Measurements from ENCODE around the gene CDHR2.

Gene CDHR2

DNA sequence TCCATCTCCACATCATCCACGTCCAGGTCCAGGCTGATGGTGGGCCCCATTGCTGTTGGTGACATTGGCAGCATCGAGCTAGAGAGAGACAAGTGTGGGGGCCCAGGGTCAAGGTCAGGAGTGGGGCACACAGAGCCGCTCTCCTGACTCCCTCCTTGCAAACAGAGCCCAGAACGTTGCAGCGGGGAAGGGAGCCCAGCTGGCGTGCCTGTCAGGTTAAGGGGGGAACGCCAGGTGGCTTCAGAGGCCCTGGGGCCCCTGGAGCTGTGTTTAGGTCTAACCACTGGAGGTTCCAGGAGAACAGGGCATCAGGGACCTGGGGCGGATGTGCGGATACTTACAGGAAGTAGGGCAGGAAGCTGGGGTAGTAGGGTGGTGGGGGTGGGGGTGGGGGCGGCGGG, 19.4 kb upstream of the CDHR2 start:
- peak; percentile 56 for DNase-seq (ENCODE audit: low read depth)

DNA sequence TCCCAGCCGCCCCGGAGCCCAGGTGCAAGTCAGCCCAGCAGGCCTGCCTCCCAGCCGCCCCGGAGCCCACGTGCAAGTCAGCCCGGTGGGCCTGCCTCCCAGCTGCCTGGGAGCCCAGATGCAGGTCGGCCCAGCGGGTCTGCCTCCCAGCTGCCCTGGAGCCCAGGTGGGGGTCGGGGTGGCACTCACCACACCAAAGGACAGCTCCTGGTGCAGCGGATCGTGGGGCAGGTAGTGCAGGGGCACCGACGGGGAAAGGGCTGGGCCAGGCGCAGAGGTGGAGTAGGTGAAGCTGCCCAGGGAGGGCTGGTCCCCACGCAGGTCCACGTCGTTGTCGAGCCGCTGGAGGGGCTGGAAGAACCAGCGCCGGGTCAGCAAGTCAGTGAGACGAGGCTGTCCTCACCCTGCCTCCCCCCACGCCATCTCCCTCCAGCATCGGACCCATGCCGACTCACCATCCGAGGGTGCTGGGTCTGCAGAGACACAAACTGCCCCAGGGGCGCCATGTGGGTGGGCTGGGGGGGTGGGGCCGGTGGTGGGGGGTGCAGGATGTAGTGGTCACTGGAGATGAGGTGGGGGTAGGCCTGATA, 18.7 kb upstream of the CDHR2 start:
- DNase-seq (ENCODE audit: low read depth): no peak

DNA sequence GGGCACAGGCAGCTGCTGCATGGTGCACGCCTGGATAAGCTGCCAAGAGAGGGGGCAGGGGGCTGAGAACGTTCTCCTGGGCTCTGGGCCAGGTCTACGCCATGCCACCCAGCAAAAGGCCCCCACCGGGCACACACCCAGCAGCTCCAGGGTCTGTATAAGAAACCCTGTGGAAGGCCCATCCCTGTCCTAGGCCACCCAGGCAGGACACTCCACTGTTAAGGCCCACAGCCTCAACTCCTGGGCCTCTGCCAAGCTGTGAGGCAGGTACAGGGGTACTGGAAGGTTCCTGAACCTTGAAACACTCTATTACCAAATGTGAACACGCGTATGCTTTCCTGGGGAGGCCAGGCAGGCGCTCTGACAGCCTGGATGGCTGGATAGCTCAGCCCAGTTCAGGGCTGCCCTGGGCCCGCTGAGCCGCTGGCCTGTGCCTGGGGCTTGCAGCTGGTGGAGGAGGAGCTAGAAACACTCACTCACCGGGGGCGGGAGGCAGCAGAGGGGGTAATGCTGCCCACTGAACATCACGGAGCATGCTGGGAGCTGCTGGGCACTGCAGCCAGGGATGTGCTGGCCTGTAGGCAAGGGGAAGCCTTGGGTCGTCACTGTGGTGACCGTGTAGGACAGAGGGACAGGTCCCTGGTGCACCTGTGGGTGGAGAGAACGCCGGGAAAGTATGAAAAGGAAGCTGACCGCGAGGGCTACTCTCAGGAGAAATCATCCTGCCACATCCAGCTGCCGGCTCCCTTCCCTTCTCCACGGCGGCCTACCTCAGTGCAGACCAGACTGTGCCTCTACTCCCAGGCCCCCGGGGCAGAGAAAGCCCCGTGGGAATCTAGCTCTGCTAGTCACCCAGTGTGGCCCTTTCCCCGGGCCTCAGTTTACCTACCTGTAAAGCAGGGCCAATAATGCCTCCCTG, 17.9 kb upstream of the CDHR2 start:
- no peak for DNase-seq (ENCODE audit: low read depth)

DNA sequence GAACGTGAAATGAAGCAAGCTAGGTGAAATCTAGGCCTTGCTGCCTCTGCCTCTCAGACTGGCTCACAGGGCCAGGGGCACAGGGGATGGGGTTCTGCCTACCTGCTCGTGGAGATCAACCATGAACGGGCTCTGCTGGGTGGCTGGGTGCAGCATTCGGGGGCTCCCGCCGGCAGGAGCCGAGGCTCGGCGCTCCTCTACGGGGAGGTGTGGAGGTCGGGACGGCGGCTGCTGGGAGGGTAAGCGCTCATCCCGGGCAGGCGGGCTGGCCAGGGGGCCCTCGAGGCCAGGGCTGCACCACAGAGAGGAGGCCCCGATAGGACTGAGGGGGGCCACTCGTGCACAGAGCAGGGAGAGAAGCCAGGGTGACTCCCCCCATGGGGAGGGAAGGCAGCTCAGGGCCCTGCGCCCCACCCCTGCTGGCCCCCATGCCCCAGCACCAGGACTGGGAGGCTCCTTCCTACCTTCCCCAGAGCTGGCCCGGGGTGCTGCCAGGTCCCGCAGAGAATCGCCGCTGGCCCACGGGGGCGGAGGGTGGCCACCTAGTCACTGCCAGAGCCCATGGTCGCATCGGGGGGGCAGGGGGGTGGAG, 17.1 kb upstream of the CDHR2 start:
- DNase-seq (ENCODE audit: low read depth): no peak

DNA sequence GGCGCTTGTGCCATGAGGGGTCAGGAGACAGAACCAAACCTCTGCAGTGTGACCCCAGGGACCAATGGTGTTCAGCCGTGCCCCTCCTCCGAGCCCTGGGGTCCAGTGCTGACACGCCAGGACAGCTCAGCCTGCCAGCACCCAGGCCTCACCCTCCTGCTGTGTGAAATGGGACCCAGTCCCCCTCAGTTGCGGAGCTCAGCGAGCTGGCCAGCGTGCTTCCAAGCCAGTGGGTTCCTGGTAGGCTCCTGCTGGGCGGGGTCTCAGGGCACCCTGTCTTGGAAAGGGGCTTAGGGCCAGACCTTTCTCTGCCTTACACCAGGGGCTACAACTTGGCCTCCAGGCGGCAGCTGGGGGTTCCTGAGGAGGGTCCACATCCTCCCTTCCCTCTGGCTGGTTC, 16.3 kb upstream of the CDHR2 start:
- no peak for DNase-seq (ENCODE audit: low read depth)

DNA sequence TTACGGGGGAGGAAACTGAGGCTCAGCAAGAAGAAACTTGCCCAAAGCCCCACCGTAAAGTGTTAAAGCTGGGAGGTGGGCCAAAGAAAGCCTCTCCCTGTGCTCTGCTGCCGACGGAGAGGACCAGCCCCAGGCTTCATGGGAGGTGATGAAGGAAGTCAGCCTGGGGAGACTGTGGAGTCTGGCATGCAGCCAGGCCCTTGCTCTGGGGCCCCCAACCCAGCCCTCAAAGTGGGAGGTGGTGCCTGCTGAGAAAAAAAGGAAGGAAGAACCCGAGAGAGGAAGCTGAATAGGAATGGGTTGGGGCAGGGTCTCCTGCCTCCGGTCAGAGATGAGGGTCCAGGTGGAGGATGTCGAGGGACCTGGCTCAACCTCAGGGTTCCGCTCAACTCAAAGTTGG, 15.8 kb upstream of the CDHR2 start:
- no peak for DNase-seq (ENCODE audit: low read depth)

DNA sequence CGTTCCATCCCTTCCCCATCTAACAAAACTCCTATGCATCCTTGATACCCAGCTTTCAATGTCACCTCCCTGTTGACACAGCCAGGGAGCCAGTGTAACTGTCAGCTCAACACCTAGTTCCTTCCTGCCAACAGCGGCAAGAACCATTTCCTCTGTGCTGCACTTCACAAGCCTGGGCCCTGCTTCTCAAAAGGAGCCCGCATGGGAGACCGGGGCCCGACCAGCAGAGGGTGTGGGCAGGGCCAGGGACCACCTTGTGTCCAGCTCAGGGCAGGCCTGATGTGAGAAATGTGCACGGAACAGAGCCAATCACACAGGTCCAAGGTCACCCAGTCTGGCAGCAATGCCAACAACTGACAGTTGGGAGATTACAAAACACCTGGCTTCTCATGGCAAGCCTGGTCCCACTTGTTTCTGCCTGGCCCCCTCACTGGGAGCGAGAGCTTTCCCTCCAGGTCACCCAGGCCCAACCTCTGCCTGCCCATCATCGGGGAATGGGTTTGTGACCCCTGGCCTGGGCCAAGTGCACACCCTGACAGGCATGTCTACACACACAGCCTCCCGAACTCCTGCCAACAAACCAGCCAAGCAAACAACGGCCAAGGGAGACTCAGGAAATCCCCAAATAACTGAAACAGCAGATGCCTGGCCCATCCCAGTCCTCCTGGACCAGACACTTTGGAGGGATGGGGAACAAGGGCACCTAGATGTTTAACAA, 15.1 kb upstream of the CDHR2 start:
- peak; percentile 46 for DNase-seq (ENCODE audit: low read depth)

DNA sequence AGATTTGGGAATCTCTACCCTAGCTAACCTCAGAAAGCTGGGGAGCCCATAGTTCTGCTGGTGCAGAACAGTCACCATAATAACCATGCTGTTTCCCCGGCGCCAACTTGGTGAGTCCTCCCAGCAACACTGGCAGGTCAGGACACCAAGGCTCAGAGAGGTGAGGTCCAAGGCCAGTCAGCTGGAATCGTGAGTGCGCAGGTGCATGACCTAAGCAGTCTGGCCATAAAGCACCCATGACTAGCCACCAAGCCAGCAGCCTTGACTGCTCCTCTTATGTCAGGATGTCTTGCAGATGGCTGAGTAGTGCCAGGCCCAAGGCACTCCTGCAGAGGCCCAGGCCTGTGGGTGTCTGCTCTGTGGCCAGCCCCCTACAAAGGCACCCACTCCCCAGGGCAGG, 14.5 kb upstream of the CDHR2 start:
- no peak for DNase-seq (ENCODE audit: low read depth)

DNA sequence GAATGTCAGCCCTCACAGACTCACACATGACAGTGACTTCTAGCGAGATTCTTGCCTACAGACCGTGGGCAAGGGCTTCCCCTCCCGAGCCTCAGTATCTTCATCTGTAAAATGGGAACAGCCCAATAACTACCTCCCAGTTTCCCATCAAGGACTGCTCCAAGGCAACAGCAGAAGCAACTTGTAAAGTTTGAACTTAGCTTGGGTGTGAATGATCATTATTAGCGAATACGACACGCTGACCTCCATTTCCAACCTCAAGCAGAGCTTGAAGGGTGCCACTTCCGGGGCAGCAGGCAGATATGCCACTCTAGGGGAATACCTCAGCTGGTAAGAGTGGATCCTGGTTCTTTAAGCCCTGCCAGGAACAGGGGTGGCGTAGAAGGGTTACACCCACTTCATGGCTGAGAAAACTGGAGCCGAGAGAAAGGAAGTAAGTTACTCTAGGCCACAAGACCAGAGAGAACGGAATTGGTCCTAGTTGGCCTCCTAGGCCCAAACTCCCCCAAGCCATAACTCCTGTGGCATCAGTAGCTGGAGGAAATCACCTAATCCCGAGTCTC, 14.0 kb upstream of the CDHR2 start:
- no peak for DNase-seq (ENCODE audit: low read depth)

DNA sequence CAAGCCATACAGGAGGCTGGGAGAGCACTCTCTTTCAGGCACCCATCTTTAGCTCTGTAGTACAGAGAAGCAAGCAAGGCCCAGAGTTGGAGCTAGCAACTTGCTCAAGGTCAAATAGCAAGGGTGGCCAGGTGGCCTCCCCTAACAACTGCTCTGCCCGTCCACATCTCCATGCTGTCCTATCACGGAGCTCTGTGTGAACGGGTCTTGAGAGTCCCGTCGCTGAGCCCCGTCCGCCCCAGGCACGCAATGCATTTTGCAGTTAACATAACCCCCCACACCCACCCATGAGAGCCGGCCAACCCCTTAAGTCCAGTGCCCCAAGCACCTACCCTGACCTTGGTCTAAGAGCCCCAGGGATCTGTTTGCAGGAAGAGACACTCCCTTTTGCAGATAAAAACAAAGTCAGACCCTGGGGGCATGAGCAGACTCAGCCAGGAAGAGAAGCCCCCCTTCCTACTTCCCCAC, 13.4 kb upstream of the CDHR2 start:
- DNase-seq (ENCODE audit: low read depth): no peak

DNA sequence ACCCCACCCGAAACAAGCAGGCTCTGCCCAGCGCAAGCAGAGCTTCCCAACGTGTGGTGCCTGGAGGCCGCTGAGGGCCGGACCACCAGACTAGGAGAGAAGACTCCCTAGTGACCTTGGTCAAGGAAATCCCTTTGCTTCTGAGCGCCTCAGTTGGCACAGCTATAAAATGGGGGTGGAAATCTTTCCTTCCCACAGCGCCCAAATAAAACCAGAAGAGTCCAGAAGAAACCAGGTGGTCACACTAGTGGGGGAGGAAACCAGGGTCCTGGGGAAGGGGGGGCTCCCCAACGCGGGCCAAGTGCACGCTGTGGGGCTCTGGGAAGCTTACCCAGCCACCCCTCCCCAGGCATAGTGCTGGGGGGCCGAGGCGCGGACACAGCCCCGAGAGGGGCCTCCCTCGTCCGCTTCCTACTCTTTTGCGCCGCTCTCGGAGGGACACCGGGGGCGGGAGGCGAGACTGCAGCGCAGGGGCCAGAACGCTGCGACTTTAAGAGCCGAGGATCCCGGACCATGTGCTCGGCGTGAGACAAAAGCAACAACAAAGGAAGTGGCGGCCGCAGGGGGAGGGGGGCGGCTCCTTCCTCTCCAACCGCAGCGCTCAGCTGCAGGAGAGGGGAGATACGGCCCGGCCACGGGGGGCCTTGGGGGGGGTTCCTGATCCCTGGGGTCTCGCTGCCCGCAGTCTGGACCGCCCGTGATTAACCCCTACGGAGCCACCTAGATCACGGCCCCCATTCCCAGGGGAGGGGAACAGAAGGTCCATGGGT, 12.8 kb upstream of the CDHR2 start:
- DNase-seq (ENCODE audit: low read depth): peak; percentile 81

DNA sequence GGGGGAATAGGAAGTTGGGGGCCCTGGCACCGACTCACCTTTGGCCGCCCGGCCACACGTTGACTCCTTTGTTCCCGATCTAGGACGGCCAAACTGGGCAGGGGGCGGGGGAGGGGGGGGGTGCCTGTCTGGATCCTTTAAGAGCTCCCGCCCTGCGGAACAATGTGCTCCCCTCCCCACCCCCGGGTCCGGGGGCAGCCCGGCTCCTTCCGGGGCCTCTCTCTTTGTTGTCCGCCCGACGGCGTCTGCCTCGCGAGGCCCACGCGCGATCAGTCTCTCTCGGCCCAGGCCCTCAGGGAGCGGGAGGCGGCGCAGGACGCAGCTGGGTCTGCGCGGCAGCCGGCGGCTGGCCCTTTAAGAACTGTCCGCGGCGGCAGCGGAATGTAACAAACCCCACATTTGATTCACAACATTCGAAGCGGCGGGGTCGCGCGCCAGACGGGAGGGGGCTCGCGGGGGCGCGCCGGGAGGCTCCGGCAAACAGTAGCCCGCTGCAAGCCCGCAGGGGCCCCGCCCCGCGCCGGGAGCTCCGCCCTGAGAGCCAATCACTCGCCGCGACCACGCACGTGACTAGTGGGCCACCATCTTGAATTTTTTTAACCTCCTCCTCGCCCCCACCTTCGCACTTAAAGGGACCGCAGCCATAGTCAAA, 12.1 kb upstream of the CDHR2 start, which contains the start of gene RNF44:
RNF44 (minus strand) TSS at position 501 of the 652 bp plus-strand sequence. CDS start 4,930 bp downstream, outside the sequence.
- DNase-seq (ENCODE audit: low read depth): peak; percentile 98

DNA sequence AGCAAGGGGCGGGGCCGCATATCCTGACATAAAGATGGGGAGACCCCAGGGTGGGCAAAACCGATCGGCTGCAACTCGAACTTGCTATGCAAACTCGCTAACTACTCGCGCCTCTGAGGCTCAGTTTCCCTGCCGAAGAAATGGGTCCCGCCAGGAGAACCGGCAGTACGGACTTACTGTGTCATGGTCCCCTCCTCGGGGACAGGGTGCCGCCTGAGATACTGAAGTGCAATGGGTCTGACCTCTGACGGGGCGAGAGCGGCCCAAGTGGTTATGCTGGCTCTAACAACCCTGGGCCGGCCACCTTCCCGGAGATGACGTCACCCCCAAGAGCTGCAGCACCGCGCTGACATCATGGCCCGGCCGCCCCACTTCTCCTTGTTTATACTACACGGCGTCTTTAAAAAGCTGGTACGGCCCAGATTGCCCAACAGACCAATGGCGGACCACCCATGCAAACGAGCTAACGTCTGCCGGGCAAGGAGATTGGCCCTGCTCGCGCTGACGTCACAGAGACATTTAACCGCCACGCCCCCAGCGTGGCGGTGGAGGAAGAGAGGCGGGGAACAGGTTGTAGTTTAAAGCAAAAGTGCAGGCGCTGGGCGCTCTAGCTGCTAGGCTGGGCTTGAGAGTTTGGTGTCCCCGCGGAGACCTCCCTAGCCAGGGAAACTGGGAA, 11.4 kb upstream of the CDHR2 start:
- DNase-seq (ENCODE audit: low read depth): peak; percentile 94

DNA sequence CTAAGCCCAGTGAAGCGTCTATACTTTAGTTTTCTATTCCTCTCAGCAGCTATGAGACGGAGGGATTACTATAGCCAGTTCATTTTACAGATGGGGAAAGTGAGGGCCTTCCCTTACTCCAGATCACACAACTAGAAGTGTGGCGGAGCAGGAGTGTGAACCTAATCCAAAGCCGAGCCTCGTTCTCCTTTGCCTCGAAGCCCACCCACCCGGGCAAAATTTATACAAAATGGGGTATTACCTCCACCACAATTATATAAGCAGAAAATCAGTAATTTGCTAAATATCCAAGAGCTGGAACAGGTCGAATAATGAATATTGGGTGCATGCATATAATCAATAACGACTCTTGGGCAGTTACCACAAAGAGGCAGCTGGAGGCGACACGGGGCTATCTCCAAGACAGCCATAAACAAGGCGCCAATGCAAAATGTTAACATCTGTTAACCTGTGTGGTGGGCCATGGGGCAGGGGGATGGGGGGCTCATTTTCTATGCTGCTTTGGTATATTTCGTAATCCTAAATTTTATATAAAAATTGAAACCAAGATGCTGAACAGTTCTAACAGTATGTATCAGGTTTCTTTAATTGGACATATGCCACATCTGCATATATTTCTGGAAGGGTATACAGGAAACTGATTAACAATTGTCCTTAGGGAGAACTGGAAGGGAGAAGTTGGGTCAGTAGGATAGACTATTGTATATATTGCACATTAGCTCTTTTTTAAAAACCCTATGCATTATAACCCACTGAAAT, 10.7 kb upstream of the CDHR2 start:
- DNase-seq (ENCODE audit: low read depth): no peak

DNA sequence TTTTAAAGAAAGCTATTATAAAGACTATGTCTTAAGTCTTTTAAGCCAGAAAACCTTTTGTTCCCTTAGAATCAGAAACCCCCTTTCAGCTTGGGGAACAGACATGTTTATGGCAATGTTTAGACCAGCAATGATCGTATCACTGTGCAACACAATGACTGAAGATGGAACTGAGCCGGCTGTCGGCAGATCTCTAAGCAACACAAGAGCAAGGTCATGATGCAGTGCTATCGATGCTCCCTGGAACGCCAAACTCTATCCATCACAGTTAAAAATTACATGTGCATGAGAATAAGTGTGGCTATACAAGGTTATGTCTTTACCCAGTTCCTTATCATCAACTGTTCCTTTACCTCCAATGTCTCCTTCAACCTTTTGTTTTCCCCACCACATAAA, 10.2 kb upstream of the CDHR2 start:
- DNase-seq (ENCODE audit: low read depth): no peak

DNA sequence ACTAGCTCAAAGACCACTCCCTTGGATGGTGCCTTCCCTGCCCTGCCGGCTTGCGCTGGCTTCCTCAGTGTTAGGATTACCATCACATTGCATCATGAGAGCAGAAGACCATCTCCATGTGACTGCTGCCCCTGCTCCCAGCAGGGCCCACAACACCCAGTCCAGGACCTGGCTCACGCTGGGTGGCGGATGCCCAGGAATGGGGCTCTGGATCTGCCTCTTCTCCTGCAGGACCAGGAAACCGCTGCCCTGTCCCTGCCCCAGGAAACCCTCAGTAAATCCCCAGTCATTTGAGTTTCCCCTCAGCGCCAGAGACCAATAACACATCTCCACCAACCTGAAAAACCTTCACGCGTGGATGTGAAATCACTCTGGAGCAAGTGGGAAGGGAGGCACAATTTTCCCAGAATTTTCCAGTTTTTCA, 8.7 kb upstream of the CDHR2 start:
- DNase-seq (ENCODE audit: low read depth): no peak

DNA sequence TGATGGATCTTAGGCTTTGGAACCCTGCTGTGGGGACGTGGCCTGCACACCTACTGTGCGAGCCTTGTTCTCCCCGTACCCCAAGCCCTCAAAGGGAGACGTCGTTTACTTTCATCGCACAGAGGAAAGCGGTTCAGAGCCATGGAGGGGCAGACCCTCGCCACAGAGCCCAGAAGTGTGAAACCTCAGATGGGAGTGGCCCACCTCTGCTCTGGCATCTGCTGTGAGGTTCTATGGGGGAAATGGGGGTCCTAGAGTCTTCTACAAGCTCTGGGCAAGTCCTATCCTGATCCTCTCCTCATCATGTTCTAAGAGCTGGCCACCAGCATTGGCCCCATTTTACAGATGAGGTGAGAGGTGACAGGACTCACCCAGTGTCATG, 8.2 kb upstream of the CDHR2 start:
- DNase-seq (ENCODE audit: low read depth): no peak

DNA sequence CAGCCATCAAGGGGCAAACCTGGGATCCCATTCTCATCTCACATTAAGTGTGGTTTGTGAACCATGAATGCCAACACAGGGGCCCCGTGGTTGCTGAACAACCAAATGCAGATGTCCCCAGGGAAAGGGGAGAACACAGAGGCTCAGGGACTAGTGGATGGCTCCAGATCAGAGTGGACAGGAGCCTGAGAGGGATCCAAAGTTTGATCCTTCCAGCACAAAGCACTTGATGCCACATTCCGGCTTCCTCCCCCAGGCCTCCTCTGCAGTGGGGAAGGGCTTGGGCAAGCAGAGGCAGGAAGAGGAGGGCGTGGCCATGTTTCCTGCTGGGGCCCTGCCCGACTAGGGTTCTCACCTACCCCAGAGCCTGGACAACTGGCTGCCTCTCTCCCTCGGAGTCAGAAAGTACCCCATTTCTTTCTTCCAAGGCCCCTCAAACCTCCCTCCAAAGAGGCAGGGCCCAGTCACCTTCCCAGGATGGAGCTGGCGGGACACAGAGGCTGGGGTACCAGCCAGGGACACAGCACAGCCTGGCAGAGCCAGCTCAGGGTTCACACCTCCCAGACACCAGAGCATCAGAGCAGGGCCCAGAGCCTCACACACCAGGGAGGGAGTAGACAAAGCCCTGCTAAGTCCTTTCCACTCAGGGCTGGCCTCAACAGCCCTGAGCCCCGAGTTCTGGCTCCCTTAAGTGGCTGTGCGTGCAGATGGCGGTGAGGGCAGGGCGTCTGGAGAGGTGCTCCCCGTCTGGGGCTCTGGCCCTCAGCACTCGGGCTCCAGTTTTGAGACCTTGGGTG, 7.6 kb upstream of the CDHR2 start:
- DNase-seq (ENCODE audit: low read depth): peak; percentile 71

Data from activated T-helper 1 cell treated with Interleukin-2 at 50 U/mL for 16 hours (primary cell).